Ovary (tissue), 3 donors: ENCODE measurements around the gene CCNA2.

Experiments used
- EP300 ChIP-seq: sonication (generic); formaldehyde crosslinking; IDR thresholded peaks from one replicate; pipeline ENCODE4 v1.6.1; 2017; ENCODE audit warnings: antibody characterized with exemption
- POLR2A ChIP-seq: fragments of 450-650 bp; IDR thresholded peaks from one replicate; pipeline ENCODE4 v1.6.1; 2017; ENCODE audit warnings: antibody characterized with exemption, mild to moderate bottlenecking, moderate library complexity
- TF ChIP-seq, protein P1 (sequence below), 3 donors: fragments of 450-650 bp in 2 of 3; fragments of 200-600 bp in 1 of 3; IDR thresholded peaks; one replicate each; pipeline versions ENCODE4 v1.5.1 to v1.8.0; 2016 to 2022; ENCODE audit warnings: antibody characterized with exemption in 3 of 3, mild to moderate bottlenecking in 1 of 3
- donor health status: DM: no; HTN: no; CAD: no.

DNA sequence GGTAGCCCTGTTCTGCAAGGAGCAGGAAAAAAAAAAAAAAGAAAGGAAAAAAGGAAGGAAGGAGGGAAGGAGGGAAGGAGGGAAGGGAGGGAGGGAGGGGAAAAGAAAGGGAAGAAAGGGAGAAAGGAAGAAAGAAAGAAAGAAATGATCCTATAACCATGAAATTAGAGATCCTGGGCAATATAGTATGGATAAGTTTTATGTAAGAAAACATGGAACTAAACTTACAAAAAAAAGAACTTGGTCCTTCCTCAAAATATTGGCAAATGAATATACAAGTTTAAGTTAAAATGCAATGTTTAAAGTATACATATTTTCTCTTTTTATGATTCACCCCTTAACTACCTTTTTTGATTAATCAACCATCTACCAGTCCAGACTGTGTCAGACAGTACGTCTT is 27.7 kb upstream of the CCNA2 start:
- TF ChIP-seq, protein P1, sequence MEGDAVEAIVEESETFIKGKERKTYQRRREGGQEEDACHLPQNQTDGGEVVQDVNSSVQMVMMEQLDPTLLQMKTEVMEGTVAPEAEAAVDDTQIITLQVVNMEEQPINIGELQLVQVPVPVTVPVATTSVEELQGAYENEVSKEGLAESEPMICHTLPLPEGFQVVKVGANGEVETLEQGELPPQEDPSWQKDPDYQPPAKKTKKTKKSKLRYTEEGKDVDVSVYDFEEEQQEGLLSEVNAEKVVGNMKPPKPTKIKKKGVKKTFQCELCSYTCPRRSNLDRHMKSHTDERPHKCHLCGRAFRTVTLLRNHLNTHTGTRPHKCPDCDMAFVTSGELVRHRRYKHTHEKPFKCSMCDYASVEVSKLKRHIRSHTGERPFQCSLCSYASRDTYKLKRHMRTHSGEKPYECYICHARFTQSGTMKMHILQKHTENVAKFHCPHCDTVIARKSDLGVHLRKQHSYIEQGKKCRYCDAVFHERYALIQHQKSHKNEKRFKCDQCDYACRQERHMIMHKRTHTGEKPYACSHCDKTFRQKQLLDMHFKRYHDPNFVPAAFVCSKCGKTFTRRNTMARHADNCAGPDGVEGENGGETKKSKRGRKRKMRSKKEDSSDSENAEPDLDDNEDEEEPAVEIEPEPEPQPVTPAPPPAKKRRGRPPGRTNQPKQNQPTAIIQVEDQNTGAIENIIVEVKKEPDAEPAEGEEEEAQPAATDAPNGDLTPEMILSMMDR (IDR thresholded peaks at IDR 0.05): no peak
- TF ChIP-seq POLR2A (no peak), EP300 (no peak)
